Ramos (cell line): ENCODE data around the gene NUDCD3.
"Not testable (repeated sequence)": the region's sequence is repeated elsewhere in the genome, so short reads cannot be mapped to it uniquely, and the experiment has no call there.

Experiments used
- in situ Hi-C: fragments of 300-500 bp; cut with MboI; formaldehyde crosslinking; loops from one replicate; pipeline ENCODE4 v1.14.3; 2022; ENCODE audit warnings: low sequenced_read_pairs; ENCODE audit not compliant: unreplicated experiment

The NUDCD3 gene

GRCh38 chr7:44519546-44519945, 29.1 kb upstream of the NUDCD3 start:
- in situ Hi-C loops, result no loop called here

- in situ Hi-C loops, result no loop called here
These were observed 28.3 kb upstream of the NUDCD3 start for GRCh38 chr7:44518761-44519160.

- in situ Hi-C loops, result no loop called here
These were observed 26.7 kb upstream of the NUDCD3 start for GRCh38 chr7:44517175-44517574.

- in situ Hi-C loops, result no loop called here
These were observed 25.3 kb upstream of the NUDCD3 start for GRCh38 chr7:44515590-44516268.

GRCh38 chr7:44512736-44513135, 22.3 kb upstream of the NUDCD3 start:
- in situ Hi-C loops, result no loop called here

GRCh38 chr7:44511863-44512468, 21.5 kb upstream of the NUDCD3 start:
- in situ Hi-C loops, result no loop called here

GRCh38 chr7:44511236-44511635, 20.8 kb upstream of the NUDCD3 start:
- in situ Hi-C loops, result no loop called here

GRCh38 chr7:44508328-44509030, 18.0 kb upstream of the NUDCD3 start:
- in situ Hi-C loops, result no loop called here

- in situ Hi-C loops, result not testable (repeated sequence)
These were observed 16.3 kb upstream of the NUDCD3 start for GRCh38 chr7:44506592-44507288.

GRCh38 chr7:44505595-44505994, 15.1 kb upstream of the NUDCD3 start:
- in situ Hi-C loops, result no loop called here

- in situ Hi-C loops, result no loop called here
These were observed 7.9 kb upstream of the NUDCD3 start for GRCh38 chr7:44498230-44498954.

GRCh38 chr7:44497155-44498027, 6.9 kb upstream of the NUDCD3 start:
- in situ Hi-C loops, result no loop called here

GRCh38 chr7:44496385-44496784, 5.9 kb upstream of the NUDCD3 start:
- in situ Hi-C loops, result no loop called here

GRCh38 chr7:44494960-44495359, 4.5 kb upstream of the NUDCD3 start:
- in situ Hi-C loops, result no loop called here

GRCh38 chr7:44491229-44491628, 771 bp upstream of the NUDCD3 start:
- in situ Hi-C loops, result no loop called here

GRCh38 chr7:44489955-44490350, 505 bp downstream of the NUDCD3 start:
- in situ Hi-C loops, result no loop called here

GRCh38 chr7:44488955-44489354, 1.5 kb downstream of the NUDCD3 start:
- in situ Hi-C loops, result no loop called here

GRCh38 chr7:44486693-44487092, 3.8 kb downstream of the NUDCD3 start:
- in situ Hi-C loops, result no loop called here

GRCh38 chr7:44486001-44486400, 4.5 kb downstream of the NUDCD3 start:
- in situ Hi-C loops, result no loop called here
